Mesodermal cell (in vitro differentiated cells): ENCODE measurements around the gene IGSF21.
"Not testable (repeated sequence)": the region's sequence is repeated elsewhere in the genome, so short reads cannot be mapped to it uniquely, and the experiment has no call there.

ENCODE experiments used
- H3K27ac ChIP-seq: 2 replicates; pipeline ENCODE4 v1.7.0; 2013; ENCODE audit warnings: mild to moderate bottlenecking, low read depth, low read length, moderate library complexity; ENCODE audit not compliant: severe bottlenecking
- H3K36me3 ChIP-seq: 2 replicates; pipeline ENCODE4 v1.7.1; 2013; ENCODE audit warnings: mild to moderate bottlenecking, low read length, moderate library complexity; ENCODE audit not compliant: control insufficient read depth, insufficient read depth
- H3K4me1 ChIP-seq: one replicate; pipeline ENCODE4 v1.7.1; 2013; ENCODE audit warnings: mild to moderate bottlenecking, low read length; ENCODE audit not compliant: insufficient read depth, control insufficient read depth, poor library complexity, severe bottlenecking
- H3K4me3 ChIP-seq: 2 replicates; pipeline ENCODE4 v1.7.0; 2013; ENCODE audit warnings: low read length, control low read depth, mild to moderate bottlenecking; ENCODE audit not compliant: insufficient read depth, poor library complexity, severe bottlenecking; ENCODE audit errors: extremely low read depth
- H3K9me3 ChIP-seq: 2 replicates; pipeline ENCODE4 v1.7.1; 2013; ENCODE audit warnings: mild to moderate bottlenecking, low read length, moderate library complexity; ENCODE audit not compliant: control insufficient read depth
- WGBS, 2 experiments: methylation state at CpG; one replicate each; pipeline ENCODE4 v1.1.5; 2013; ENCODE audit warnings: missing lambda C conversion rate in 2 of 2; ENCODE audit not compliant: insufficient coverage in 2 of 2; 5-methylcytosine and 5-hydroxymethylcytosine counted together

The IGSF21 gene

DNA sequence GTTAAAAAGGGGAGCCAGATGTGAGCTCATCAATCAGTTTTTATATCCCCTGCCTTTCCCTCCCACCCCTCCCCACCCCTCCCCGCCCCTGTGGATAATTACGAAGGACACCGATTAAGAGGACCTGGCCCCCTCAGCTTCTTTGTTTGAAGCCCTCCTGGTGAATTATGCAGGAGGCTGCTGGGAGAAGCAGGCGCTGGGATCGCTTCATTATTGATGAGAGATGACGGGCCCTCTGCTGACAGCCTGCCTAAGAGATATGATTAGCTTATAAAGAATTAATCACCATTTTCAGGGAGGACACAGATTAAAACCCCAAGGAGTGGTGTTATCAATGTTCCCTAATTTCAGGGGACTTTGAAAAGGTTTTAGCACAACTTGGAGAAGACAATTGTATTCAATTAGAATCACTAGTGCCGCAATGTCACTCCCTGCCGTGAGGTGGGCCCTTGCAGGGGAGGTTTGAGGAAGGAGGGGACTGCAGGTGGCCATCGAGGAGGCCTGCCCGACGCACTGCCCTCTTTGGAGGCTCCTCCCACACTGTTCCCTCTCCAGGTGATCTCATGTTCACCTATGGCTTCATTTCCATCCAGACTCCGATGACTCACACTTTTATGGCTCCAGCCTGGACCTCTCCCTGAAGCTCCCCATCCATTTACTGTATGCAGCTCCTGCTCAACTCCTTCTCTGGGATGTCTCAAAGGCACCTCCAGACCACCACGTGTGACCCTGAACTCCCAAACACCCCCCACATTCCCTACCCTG is 306.1 kb downstream of the IGSF21 start:
- H3K27ac ChIP-seq = no peak overlapping the region
- no peak overlapping the region for H3K4me3 ChIP-seq
- 72 to 88% methylated on average over 4 to 9 of the region's 13 CpGs for WGBS, 2 experiments
- H3K36me3 ChIP-seq = no peaks in the 10 kb centered on the region
- peaks cover 28% of the 10 kb centered on the region for H3K9me3 ChIP-seq
- H3K4me1 ChIP-seq = no peaks in the 10 kb centered on the region

DNA sequence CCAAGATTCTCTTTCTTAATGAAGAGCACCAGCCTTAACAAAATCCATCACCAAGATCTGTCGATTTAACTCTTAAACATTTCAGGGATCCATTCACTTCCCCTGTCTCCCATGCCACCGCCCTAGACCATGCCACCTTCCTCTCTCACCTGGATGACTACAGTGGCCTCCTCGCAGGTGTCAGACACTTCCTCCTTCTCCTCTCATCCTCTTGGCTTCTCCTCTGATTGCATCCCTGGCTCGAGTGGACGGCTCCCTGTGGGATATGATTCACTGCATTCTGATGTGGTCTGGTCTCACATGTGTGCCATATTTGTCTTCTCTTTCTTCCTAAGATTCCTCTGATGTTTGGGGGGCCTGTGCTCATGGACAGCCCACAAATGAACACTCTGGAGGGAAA is 306.7 kb downstream of the IGSF21 start:
- WGBS, 2 experiments = 84 to 91% methylated on average over 2 to 3 of the region's 5 CpGs
- H3K27ac ChIP-seq = no peak overlapping the region

DNA sequence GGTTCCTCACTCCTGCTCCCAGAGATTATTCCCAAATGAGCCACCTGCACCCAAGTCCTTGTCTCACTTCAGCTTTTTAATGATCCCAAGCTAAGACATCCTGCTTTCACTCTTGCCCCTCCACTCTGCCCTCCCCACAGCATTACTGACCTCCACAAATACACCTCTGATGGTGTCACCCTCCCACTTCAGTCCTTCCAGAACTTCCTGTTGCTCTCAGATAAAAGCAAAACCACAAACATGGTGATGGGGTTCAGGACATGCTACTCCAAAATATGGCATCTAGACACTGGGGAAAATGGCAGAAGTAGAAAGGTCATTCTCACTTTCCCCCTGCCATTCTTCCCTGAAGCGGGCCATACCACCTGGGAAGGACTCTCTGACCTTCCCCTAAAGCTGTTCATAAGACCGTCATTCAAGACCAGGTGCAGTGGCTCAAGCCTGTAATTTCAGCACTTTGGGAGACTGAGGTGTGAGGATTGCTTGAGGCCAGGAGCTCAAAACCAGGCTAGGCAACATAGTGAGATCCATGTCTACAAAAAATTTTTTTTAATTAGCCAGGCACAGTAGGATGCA is 307.4 kb downstream of the IGSF21 start:
- Histone ChIP-seq H3K9me3 (peaks cover 28% of the 10 kb centered on the region), H3K4me1 (no peaks in the 10 kb centered on the region), H3K36me3 (no peaks in the 10 kb centered on the region), H3K27ac (no peak overlapping the region), H3K4me3 (no peak overlapping the region)
- WGBS, 2 experiments = 90% methylated on average over 1 of the region's 2 CpGs; no CpG with 5 or more reads in 1 of the 2 experiments

More for the DNA sequence above, 306.7 kb downstream of the IGSF21 start:
- Histone ChIP-seq H3K36me3 (no peaks in the 10 kb centered on the region), H3K4me3 (no peak overlapping the region), H3K4me1 (no peaks in the 10 kb centered on the region), H3K9me3 (peaks cover 28% of the 10 kb centered on the region)

DNA sequence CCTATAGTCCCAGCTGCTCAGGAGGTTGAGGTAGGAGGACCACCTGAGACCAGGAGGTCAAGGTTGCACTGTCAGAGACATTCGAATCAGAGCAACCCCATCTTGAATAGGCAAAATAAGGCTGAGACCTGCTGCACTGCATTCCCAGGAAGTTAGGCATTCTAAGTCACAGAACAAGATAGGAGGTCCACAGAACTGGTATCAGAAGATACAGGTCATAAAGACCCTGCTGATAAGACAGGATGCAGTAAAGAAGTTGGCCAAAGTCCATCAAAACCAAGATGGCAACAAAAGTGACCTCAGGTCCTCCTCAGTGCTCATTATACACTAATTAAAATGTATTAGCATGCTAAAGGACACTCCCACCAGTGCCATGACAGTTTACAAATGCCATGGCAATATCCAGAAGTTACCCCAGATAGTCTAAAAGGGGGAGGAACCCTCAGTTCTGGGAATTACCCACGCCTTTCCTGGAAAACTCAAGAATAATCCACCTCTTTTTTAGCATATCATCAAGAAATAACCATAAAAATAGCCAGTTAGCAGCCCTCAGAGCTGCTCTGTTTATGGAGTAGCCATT is 307.9 kb downstream of the IGSF21 start:
- H3K4me1 ChIP-seq = no peaks in the 10 kb centered on the region
- H3K27ac ChIP-seq = no peak overlapping the region
- H3K36me3 ChIP-seq = no peaks in the 10 kb centered on the region
- 91 to 92% methylated on average over 1 of the region's 2 CpGs for WGBS, 2 experiments
- H3K4me3 ChIP-seq = no peak overlapping the region
- peaks cover 27% of the 10 kb centered on the region for H3K9me3 ChIP-seq

DNA sequence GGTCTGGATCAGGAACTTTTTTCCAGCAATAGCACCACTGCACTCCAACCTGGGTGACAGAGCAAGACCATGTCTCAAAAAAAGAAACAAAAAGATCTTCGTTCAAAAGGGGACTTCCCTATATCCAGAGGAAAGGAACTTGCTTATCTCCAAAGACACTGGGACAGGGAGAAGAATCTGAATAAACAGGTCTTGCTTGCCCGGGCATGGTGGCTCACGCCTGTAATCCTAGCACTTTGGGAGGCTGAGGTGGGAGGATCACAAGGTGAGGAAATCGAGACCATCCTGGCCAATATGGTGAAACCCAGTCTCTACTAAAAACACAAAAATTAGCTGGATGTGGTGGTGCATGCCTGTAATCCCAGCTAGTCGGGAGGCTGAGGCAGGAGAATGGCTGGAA is 308.5 kb downstream of the IGSF21 start:
- not testable (repeated sequence) for H3K27ac ChIP-seq, H3K4me1 ChIP-seq, H3K4me3 ChIP-seq, H3K36me3 ChIP-seq
- 88 to 90% methylated on average over 4 of the region's 5 CpGs for WGBS, 2 experiments
- peaks cover 21% of the 10 kb centered on the region for H3K9me3 ChIP-seq

DNA sequence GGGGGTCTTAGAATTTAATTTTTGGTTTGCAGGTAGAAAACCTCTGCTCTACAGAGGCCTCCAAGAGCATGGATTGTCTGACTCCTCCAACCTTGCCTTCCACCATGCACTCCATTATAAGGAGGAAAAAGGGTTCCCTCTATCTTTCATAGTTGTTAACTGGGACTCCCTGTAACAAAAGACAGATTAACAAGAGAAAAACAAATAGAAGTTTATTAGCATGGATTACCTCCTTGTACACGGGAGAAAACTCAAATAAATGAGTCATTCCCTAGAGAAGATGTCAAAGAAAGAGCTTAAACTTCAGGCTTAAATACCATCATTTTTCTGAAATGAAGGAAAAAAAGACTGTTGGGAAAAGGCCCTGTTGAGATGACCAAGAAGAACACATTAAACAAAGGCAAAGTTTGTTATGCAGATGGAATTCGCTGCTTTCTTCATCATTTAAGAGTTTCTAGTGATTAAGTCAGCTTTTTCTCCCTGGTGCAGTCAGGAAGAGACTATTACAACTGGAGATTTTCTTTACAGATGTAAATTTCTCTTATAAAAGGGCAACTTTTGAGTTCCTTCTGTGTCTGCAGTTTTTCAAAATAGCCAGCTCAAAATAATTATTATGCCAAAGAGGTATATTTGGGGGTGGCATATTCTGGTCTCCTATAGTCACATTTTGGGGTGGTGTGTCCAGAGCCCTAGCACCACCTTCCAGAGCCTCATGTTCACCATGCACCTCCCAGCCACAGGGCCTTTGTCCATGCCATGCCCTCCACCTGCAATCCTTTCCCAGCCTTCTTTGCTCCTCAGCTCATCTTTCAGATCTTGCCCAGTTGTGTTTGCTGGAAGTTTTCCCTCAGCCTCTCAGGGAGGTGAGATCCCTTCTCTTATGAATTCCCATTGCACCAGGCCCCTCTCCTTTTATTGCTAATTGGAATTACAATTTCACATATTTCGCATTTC is 310.0 kb downstream of the IGSF21 start:
- peaks cover 6% of the 10 kb centered on the region for H3K9me3 ChIP-seq
- H3K4me1 ChIP-seq = no peaks in the 10 kb centered on the region
- no peaks in the 10 kb centered on the region for H3K36me3 ChIP-seq
- 40% methylated on average over 1 of the region's 3 CpGs; no CpG with 5 or more reads in 1 of the 2 experiments for WGBS, 2 experiments
- H3K4me3 ChIP-seq = no peak overlapping the region
- no peak overlapping the region for H3K27ac ChIP-seq

DNA sequence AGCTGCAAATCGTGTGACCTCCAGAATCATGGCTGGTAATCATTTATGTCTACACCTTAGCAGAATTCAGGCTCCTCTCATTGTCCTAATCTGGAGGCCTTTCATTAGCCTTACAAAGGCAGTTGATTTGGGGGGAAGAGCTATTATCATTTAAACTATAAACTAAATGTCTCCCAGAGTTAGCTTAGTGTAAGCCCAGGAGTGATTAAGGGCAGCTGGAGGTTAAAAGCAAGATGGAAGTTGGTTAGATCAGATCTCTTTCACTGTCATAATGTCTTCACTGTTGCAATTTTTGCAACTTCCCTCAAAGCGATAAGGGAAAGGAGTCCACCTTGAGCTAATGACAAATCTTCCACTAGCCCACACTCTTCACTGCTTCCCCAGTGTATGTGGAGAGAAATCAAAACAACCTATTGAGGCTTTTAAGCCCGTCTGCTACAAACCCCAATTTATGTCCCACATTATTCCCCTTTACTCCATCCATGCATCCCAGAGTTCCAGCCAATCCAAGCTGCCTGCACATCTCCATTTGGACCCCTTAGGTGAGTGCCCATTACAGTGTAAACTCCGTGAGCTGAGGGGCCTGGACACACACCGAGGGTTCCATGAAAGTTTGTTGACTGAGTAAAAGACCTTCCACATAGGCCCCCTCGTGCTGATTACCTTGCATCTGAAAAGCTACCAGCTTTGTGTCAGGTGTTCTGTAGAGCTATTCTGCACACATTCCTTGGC is 311.7 kb downstream of the IGSF21 start:
- no peak overlapping the region for H3K4me3 ChIP-seq
- 76 to 100% methylated on average over 1 to 4 of the region's 6 CpGs for WGBS, 2 experiments
- H3K27ac ChIP-seq = no peak overlapping the region
- H3K9me3 ChIP-seq = no peaks in the 10 kb centered on the region
- H3K4me1 ChIP-seq = no peaks in the 10 kb centered on the region
- no peaks in the 10 kb centered on the region for H3K36me3 ChIP-seq

DNA sequence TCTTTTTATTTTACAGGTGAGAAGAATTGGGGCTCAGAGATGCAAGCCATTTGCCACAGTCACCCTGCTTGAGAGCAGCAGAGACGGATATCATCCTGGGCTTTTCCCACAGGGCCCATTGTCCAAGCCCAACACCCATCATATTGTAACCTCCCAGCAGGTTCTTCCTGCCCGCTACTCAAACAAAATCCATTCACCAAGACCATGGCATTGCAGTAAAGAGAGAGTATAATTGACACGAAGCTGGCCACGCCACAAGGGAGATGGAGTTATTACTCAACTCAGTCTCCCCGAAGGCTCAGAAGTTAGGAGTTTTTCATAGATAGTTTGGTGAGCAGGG is 312.2 kb downstream of the IGSF21 start:
- H3K27ac ChIP-seq = no peak overlapping the region
- H3K36me3 ChIP-seq = no peaks in the 10 kb centered on the region
- WGBS, 2 experiments = 93% methylated on average over 4 of the region's 5 CpGs; no CpG with 5 or more reads in 1 of the 2 experiments
- no peak overlapping the region for H3K4me3 ChIP-seq
- no peaks in the 10 kb centered on the region for H3K9me3 ChIP-seq
- H3K4me1 ChIP-seq = no peaks in the 10 kb centered on the region

DNA sequence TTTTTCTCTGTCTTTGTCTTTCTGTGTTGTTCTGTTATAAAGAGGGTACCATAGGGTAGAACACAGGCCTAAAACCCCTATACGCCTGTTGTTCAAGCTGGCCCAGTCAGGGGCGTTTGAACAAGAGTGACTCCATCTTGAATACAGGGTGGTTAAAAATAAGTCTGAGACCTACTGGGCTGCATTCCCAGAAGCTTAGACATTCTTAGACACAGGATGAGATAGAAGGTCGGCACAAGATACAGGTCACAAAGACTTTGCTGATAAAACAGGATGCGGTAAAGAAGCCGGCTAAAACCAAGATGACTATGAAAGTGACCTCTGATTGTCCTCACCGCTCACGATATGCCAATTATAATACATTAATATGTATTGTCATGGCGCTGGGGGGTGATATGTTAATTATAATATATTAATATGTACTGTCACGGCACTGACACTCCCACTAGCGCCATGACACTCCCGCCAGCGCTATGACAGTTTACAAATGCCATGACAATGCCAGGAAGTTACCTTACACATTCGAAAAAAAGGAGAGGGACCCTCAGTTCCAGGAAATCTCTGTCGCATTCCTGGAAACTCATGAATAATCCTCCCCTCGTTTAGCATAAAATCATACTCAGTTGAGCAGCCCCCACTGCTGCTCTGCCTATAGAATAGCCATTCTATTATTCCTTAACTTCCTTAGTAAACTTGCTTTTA is 314.6 kb downstream of the IGSF21 start:
- Histone ChIP-seq H3K4me3 (no peak overlapping the region), H3K36me3 (no peaks in the 10 kb centered on the region), H3K9me3 (no peaks in the 10 kb centered on the region), H3K4me1 (no peaks in the 10 kb centered on the region), H3K27ac (peak overlapping the region; percentile 11)
- WGBS, 2 experiments = 88 to 91% methylated on average over 7 to 9 of the region's 15 CpGs
